Kidney (tissue), 14 donors: ENCODE results near the gene BRIP1. TPM values are rescaled to one million over a fixed set of nuclear protein-coding genes. Genes with fewer than 3 reads are reported as not detected.

ENCODE experiments used
- DNase-seq, 5 donors: peaks; one replicate each; pipeline ENCODE4 v3.0.0-alpha.2; 2013 to 2020
- FAIRE-seq: peaks from 2 replicates; lab custom pipeline; 2012; peaks lifted over from hg19 to GRCh38; lab: Jason Lieb, UNC
- H3K27ac ChIP-seq, 2 donors: one replicate each; pipeline ENCODE4 v1.7.0; 2013; ENCODE audit warnings: low read depth in 2 of 2, low read length in 2 of 2, inconsistent platforms in 1 of 2
- H3K27me3 ChIP-seq: one replicate; pipeline ENCODE4 v1.7.1; 2013; ENCODE audit warnings: low read length, inconsistent platforms; ENCODE audit not compliant: control insufficient read depth, insufficient read depth
- H3K36me3 ChIP-seq, 3 donors: one replicate each; pipeline versions ENCODE4 v1.7.0 to v1.7.1; 2013; ENCODE audit warnings: low read length in 3 of 3, control low read depth in 1 of 3, inconsistent platforms in 1 of 3; ENCODE audit not compliant: insufficient read depth in 3 of 3, control insufficient read depth in 2 of 3
- H3K4me1 ChIP-seq, 3 donors: one replicate each; pipeline versions ENCODE4 v1.7.0 to v1.7.1; 2013; ENCODE audit warnings: low read length in 3 of 3, inconsistent platforms in 1 of 3, low read depth in 1 of 3; ENCODE audit not compliant: control insufficient read depth in 2 of 3, insufficient read depth in 2 of 3
- H3K4me3 ChIP-seq, 3 donors: one replicate each; pipeline versions ENCODE4 v1.7.0 to v1.8.1; 2013; ENCODE audit warnings: low read length in 3 of 3, control low read depth in 1 of 3, inconsistent platforms in 1 of 3
- H3K9ac ChIP-seq, 3 donors: one replicate each; pipeline versions ENCODE4 v1.7.0 to v1.7.1; 2013; ENCODE audit warnings: low read length in 3 of 3, control low read depth in 1 of 3, inconsistent platforms in 1 of 3
- H3K9me3 ChIP-seq, 3 donors: one replicate each; pipeline versions ENCODE4 v1.7.0 to v1.7.1; 2013; ENCODE audit warnings: low read length in 3 of 3, control low read depth in 1 of 3, inconsistent platforms in 1 of 3; ENCODE audit not compliant: control insufficient read depth in 2 of 3, insufficient read depth in 1 of 3
- CTCF ChIP-seq: IDR thresholded peaks from 3 replicates; pipeline ENCODE4 v1.5.1; 2012; ENCODE audit warnings: mild to moderate bottlenecking, moderate library complexity, borderline replicate concordance; ENCODE audit not compliant: insufficient read depth; ENCODE audit errors: extremely low read depth
- intact Hi-C: fragments of 100-400 bp; cut with DNase I; formaldehyde crosslinking; loops from one replicate; pipeline ENCODE4 v1.11.1; 2022
- polyA plus RNA-seq: library from polyadenylated mRNA; stranded (reverse); fragments of 350-450 nt; fragmentation: Illumina TruSeq; extraction: RNeasy Lipid Tissue Mini Kit (QIAGEN cat#74804); gene quantifications from one replicate; pipeline ENCODE4 v1.2.3, GENCODE V29; 2014; ENCODE audit warnings: low read depth, low replicate concordance; ENCODE audit not compliant: insufficient read depth
- total RNA-seq: library from RNA; stranded (reverse); fragmentation: NEBNext Ultra II Directional; extraction: Animal tissue kit (Norgen Biotek cat#: 25700); gene quantifications from one replicate; pipeline ENCODE4 v1.2.1, GENCODE V29; 2021
- donor health status: control.
- donor health status: control.
- donor health status: control.
- donor health status: control.
- donor health status: control.
- donor health status: DM: yes; HTN: yes; CAD: no.
- donor health status: Normal renal cell carcinoma (clear cell type).

Gene BRIP1
- total and polyA plus RNA-seq, 2 donors from 2014 or later = 0.54 TPM; not detected in 1

DNA sequence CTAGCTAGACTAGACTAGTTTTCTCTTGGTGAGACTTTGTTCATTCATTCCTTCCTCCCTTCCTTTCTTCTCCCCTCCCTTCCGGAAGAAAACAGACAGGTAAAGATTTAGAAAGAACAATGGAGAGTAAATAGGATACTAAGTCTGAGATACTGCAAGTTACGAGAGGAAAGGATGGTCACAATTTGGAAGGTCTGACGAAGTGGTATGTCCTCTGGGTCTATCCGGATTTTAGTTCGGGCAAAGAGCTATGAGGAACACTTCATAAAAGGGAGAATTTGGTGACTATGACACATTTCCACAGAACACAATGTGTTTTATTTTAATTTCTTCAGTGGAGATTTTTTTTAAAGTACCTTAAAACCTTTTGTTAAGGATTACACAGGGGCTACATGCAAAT, 107.7 kb downstream of the BRIP1 start:
- no peak overlapping the region for H3K9ac ChIP-seq
- DNase-seq (no peak), FAIRE-seq (no peak)
- H3K4me3 ChIP-seq = no peak overlapping the region
- H3K27ac ChIP-seq = no peak overlapping the region
- no peaks in the 10 kb centered on the region for H3K36me3 ChIP-seq
- H3K4me1 ChIP-seq = no peaks in the 10 kb centered on the region
- intact Hi-C loops = no loop called here
- no peaks in the 10 kb centered on the region for H3K9me3 ChIP-seq
- no peaks in the 10 kb centered on the region for H3K27me3 ChIP-seq
- TF ChIP-seq CTCF = no peak

DNA sequence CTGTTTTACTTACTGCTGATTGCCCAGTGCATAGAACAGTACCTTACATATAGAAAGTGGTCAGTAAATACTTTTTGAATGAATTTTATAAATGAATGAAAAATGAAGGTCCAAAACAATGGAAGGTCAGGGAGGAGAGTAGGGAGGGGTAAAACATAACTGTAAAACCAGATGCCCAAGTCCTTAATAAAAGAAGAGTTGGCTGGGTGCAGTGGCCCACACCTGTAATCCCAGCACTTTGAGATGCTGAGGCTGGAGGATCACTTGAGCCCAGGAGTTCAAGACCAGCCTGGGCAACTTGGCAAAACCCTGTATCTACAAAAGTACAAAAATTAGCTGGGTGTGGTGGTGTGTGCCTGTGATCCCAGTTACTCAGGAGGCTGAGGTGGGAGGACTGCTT, 108.2 kb downstream of the BRIP1 start:
- H3K36me3 ChIP-seq = no peaks in the 10 kb centered on the region
- H3K27ac ChIP-seq = no peak overlapping the region
- no peaks in the 10 kb centered on the region for H3K4me1 ChIP-seq
- intact Hi-C loops = no loop called here
- no peak for FAIRE-seq
- no peaks in the 10 kb centered on the region for H3K9me3 ChIP-seq
- TF ChIP-seq CTCF = no peak
- H3K27me3 ChIP-seq = no peaks in the 10 kb centered on the region
- no peak overlapping the region for H3K9ac ChIP-seq
- DNase-seq = no peak
- H3K4me3 ChIP-seq = no peak overlapping the region

DNA sequence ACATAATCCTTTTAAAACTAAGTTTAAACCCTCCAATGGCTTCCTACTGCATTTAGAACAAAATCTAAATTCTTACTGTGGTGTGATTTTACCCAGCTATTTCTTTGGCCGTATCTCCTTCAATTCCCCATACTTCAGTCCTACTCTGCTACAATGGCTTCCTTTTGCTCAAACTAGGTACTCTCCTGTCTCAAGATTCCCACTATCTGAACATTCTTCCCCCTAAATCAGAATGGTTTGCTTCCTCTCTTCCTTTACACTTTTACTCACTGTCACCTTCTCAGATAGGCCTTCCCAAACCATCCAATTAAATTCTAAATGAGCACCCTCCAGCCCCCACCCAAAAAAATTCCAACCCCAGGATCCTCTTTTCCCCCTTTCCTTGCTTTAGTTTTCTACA, 109.2 kb downstream of the BRIP1 start:
- FAIRE-seq (no peak), DNase-seq (no peak)
- TF ChIP-seq CTCF = no peak
- H3K4me1 ChIP-seq = no peaks in the 10 kb centered on the region
- H3K27me3 ChIP-seq = no peaks in the 10 kb centered on the region
- no peak overlapping the region for H3K27ac ChIP-seq
- no peaks in the 10 kb centered on the region for H3K36me3 ChIP-seq
- no peaks in the 10 kb centered on the region for H3K9me3 ChIP-seq
- H3K4me3 ChIP-seq = no peak overlapping the region
- H3K9ac ChIP-seq = no peak overlapping the region
- intact Hi-C loops = no loop called here

DNA sequence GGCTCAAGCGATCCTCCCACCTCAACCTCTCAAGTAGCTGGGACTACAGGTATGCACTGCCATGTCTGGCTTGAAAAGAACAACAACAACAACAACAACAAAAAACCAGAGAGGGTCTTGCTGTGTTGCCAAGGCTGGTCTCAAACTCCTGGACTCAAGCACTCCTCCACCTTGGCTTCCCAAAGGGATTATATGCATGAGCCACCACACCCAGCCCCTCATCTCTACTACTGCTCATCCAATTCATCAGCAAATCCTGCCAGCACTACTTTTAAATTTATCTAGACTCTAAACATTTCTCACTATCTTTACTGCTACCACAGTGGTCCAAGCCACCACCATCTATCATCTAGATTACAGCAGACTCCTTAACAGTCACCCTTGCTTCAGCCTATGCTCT, 109.6 kb downstream of the BRIP1 start:
- intact Hi-C loops = no loop called here
- no peak overlapping the region for H3K9ac ChIP-seq
- FAIRE-seq (no peak), DNase-seq (no peak)
- no peak overlapping the region for H3K4me3 ChIP-seq
- no peaks in the 10 kb centered on the region for H3K4me1 ChIP-seq
- TF ChIP-seq CTCF = no peak
- H3K9me3 ChIP-seq = no peaks in the 10 kb centered on the region
- no peaks in the 10 kb centered on the region for H3K36me3 ChIP-seq
- no peaks in the 10 kb centered on the region for H3K27me3 ChIP-seq
- H3K27ac ChIP-seq = no peak overlapping the region
